ENCODE measurements around the gene ZRANB1.
"Not testable (repeated sequence)": the region's sequence is repeated elsewhere in the genome, so short reads cannot be mapped to it uniquely, and the experiment has no call there.

The ZRANB1 gene

DNA sequence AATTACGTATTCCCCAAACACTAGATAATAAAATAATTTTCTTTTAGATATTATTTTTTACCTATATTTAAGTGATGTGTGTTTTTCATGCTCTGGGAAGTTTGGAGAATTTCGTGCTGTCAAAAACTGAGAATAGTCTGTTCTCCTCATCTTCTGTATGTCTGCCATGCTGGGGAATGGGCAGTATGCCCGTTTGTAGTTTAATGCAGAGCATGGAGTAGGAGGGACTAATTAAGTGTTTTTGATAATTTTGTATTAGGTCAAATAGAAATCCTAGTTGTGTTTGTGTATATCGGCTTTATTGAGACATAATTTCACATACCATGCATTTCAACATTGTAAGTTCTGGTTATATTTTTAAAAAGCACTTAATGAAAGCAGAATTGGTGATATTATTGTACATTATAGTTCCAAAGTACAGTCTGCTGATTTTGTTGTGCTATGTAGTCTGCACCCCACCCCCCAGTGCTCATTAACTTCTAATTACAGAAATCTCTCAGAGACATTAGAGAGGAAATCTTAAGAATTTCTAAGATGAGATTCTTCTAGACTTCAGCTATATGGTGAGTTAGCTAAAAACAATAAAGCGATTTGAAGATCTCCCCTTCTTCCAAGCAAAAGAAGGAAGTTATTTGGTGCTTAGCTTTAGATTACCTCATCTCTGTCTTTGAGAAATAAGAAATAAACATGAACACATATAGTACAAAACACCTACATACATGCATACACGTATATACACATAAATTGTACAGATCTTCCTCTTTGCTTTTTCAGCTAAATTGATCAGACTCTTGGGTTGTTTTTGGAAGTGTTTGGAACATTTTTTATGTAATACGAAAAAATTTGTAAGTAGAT, 22.2 kb downstream of the ZRANB1 start:
- DNase-seq (ENCODE audit: low read depth): no peak

DNA sequence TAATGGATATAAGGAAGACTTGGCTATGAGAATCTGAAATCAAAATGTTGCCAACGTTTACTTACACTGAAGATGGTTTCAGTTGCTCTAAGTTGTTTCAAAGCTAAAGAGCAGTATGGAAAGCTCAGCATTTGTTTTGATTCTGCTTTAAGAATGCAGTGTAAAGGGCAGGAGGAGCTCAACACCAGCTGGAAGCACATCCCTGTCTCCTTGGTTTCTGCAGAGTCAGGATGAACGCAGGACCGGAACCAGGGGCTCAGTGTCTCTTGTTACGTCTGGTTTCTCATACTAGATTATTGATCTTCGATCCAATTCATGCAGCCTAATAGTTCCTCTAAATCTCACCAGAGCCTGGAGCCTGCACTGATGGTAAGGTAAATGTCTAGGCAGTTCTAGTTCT, 24.1 kb downstream of the ZRANB1 start:
- DNase-seq (ENCODE audit: low read depth): no peak

DNA sequence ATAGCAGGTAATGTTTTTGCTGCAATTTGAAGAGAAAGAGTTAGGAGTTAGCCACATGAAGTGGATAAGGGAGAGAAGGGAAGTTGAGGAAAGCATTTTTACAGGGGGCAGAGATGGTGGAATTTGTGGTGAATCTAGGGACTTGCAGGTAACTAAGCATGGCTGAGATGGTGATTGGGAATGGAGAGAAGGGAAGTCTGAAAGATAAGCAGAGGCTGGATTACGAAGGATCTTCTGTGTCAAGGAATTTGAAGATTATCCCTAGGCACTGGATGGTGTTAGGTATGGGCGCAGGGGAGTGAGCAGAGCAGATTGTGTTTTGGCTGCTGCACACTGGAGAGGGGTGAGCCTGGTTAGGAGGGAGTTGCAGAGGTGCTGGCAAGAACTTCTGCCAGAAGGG, 25.3 kb downstream of the ZRANB1 start:
- no peak for DNase-seq (ENCODE audit: low read depth)

DNA sequence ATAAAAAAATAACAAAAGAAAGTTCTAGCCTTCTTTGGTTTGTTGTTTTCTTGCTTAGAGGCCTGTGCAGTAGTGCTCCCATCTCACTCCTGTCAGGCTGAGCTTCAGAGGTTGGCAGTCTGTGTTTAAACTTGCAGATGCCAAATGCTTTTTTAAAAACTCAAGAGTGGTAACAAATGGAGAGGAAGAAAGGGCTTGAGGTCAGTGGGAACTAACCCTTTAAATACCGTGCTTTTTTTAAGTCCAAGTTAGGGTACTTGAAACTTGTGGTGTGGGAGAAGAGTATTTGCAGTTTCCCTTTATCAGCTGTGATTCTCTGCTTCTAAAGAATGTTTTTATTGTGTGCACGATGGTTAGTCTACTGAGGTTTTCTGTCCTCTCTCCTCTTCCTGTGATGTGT, 29.4 kb downstream of the ZRANB1 start:
- no peak for DNase-seq (ENCODE audit: low read depth)

DNA sequence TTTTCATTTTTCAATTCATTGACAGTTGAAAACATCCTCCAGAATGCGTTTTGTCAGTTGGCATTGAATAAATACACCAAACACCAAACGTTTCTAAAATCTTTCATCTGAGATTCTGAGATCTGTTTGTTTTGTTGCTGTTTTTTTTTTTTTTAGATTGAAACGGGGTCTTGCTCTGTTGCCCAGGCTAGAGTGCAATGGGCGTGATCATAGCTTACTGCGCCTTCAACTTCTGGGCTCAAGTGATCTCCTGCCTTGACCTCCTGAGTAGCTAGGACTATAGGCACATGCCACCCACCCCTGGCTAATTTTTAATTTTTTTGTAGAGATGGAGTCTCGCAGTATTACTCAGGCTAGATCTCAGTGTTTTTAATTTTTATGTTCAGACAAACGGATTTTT, 30.7 kb downstream of the ZRANB1 start:
- DNase-seq (ENCODE audit: low read depth): no peak

DNA sequence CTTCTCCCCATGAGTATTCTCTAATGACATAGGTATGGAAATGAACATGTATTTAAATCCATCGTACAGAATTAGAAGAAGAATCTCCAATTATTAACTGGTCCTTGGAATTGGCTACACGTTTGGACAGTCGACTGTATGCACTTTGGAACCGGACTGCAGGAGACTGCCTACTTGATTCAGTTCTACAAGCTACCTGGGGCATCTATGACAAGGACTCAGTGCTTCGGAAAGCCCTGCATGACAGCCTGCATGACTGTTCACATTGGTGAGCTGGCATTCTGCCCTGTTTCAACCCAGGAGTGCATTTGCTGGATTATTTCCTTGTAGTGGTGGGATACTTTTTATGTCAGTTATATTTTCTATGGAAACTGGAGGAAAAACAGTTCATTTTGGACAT, 32.2 kb downstream of the ZRANB1 start:
- no peak for DNase-seq (ENCODE audit: low read depth)

DNA sequence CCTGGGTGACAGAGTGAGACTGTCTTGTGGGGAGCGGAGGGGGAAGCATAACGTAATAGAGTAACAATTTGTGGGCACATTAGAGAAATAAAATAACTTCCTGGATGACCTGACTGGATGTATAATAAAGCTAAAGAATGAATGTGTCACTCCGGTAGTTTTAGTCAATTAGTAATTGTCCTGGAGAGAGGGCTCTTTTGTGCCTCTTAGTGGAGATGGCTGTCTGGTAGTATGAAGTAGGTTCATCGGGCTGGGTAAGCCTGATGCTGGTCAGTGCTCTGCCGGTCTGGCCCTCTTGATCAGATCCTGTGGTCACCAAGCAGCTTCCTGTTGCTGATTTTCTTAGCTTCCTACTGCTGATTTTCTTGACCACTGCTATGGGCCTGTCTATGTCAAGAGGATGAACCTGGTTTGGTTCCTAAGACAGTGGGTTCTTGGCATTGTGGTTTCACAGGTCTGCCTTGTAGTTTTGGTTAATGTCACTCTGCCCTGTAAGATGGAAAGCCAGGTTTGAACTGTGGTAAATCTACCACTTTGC, 34.1 kb downstream of the ZRANB1 start:
- no peak for DNase-seq (ENCODE audit: low read depth)

DNA sequence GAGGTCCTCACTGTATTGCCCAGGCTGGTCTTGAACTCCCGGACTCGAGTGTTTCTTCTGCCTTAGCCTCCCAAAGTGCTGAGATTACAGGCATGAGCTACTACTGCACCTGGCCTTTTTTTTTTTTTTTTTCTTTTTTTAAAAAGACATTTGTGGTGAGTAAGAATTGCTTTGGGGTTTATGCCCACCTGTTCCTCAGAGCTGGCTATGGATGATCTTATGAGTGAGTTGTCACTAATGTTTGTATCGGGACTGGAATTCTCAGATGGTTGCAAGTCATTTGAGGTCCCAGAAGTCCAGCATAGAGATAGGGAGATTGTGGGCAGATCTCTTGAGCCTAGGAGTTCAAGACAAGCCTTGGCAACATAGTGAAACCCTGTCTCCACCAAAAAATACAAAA, 35.2 kb downstream of the ZRANB1 start:
- no peak for DNase-seq (ENCODE audit: low read depth)

DNA sequence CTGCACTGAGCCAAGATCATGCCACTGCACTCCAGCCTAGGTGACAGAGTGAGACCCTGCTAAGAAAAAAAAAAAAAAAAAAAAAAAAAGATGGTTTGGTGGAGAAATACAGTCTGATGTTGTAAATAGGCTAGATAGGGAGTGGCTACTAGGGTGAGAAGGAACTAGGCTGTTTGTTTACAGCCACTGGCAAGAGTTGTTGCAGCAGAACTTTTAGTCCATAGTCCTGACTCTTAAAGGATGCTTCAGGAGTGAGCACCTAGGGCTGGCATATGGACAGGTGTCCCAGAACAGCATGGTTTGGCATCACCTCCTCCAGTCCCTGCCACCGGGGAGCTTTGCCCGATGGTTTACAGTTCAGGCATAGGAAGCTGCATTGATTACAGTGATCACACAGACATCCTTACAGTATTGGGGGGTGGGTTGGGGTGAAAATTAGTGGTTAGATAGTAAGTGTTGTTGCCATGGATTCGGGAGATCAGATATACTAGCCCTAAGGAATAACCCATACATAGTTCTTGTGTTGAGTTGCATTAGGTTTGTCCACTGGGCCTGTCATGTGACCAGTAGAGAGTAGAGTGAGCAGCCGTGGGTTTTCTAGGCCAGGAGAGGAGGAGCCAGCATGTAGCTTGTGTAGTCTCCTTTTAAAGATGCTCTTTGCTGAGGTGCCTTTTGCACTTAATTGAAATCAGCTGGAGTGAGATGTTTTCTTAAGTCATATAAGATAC, 35.9 kb downstream of the ZRANB1 start:
- no peak for DNase-seq (ENCODE audit: low read depth)

DNA sequence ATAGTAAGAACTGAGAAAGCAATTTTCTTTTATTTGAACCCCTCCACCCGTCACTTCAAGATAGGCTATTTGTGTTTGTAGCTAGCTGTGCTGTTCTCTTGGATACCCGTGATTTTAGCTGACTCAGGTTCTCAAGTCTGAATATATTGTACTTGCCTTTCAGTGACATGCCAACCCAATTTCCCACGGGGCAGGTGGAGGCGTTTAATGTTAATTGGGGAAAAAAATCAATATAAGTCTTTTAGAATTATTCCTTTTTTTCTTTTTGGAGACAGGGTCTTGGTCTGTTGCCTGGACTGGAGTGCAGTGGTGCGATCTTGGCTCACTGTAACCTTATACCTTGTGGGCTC, 36.4 kb downstream of the ZRANB1 start:
- no peak for DNase-seq (ENCODE audit: low read depth)

DNA sequence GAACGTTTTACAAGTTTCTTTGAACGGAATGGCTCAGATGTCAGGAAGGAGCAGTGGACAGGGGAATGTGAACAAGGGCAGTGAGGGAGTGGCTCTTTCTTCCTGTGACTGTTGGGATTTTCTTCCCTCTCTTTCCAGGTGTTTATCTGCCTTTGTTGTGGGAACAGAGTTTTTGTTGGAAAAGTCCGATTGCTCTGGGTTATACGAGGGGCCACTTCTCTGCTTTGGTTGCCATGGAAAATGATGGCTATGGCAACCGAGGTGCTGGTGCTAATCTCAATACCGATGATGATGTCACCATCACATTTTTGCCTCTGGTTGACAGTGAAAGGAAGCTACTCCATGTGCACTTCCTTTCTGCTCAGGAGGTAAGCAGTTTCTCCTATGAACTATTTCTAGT, 41.4 kb downstream of the ZRANB1 start:
- DNase-seq (ENCODE audit: low read depth): no peak

DNA sequence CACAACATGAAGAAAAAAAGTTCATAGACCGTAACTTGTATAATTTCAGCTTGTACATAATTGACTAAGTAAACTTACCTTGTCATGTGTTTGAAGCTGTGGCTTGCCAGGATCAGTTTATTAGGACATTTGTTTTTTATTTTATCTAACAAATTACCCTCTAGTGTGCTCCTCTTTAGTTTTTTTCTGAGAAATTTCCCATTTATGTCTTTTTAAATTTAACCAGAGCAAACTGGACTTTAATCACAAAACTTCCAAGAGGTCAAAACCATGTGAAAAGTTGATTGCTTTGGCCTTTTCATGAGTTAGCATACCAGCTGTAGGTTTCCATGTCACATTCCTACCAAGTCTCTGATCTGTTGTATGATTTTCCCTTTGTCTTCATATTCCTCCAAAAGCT, 42.5 kb downstream of the ZRANB1 start:
- no peak for DNase-seq (ENCODE audit: low read depth)

DNA sequence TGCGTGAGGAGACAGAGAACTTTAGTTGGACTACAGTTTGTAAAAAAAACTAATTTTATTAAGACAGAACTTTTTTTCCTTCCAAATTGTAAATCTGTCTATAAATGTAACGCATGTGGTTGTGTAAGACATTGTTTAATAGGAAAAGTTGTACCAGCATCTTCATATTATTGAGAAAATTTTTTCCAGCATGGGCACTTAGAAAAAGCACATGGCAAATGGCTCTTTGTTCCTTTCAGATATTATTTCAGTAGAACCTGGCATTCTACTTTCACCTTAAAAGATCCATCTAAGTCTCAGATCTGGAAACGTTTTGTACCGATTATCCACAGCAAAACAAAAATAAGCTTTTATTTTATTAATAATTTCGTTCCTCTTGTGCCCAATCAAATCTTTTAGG, 43.2 kb downstream of the ZRANB1 start:
- DNase-seq (ENCODE audit: low read depth): no peak

DNA sequence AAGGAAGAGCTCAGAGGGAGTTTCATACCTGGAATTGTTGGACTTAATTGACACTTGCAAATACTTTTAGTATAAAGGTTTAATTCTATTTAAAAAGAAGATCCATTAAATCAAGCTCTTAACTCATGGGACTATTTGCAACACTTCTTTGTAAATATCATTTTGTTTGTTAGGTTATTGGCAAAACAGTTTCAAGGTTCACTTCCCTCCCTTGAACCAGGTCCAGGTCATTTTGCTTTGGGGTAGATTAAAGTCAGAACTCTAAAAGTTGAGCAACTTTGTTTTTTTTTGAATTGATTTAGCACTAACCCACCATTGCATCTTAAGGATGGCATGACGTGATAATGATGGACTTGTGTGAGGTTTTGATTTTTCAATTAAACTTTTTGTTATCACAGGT, 45.9 kb downstream of the ZRANB1 start:
- no peak for DNase-seq (ENCODE audit: low read depth)

DNA sequence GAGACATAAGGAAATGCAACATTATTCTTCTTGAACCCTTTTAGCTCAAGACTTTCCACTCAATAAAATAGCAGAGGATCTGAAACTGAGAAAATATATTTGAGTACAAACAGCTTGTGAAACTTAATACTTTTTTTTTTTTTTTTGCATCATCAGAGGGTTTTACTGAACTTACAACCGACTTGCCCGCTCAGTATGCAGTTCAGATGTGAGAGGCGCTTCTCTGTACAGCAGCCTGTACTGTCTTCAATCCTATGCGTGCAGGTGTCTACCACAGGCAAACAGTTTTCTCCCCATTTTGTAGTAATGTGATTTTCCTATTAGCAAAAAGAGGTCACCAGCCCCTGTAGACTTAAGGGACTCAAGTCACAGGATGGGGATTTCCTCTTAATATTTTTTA, 46.8 kb downstream of the ZRANB1 start:
- DNase-seq (ENCODE audit: low read depth): not testable (repeated sequence)

DNA sequence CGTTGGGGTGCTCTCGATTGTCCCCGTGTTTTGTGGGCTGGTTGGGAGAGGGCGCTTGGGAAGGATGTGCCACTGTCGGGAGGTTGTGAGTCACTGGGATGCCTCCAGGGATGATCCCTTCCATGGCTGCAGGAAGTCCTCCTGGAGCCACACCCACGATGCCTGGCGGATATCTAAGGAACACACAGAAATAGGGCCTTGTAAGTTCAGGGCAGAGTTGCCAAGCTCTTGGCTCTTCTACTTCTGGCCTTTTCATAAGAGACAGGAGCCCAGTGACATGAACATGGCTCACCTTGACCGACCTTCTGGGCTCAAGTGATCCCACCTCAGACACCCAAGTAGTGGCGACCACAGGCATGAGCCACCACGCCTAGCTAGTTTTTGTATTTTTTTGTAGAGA, 47.6 kb downstream of the ZRANB1 start:
- DNase-seq (ENCODE audit: low read depth): no peak

DNA sequence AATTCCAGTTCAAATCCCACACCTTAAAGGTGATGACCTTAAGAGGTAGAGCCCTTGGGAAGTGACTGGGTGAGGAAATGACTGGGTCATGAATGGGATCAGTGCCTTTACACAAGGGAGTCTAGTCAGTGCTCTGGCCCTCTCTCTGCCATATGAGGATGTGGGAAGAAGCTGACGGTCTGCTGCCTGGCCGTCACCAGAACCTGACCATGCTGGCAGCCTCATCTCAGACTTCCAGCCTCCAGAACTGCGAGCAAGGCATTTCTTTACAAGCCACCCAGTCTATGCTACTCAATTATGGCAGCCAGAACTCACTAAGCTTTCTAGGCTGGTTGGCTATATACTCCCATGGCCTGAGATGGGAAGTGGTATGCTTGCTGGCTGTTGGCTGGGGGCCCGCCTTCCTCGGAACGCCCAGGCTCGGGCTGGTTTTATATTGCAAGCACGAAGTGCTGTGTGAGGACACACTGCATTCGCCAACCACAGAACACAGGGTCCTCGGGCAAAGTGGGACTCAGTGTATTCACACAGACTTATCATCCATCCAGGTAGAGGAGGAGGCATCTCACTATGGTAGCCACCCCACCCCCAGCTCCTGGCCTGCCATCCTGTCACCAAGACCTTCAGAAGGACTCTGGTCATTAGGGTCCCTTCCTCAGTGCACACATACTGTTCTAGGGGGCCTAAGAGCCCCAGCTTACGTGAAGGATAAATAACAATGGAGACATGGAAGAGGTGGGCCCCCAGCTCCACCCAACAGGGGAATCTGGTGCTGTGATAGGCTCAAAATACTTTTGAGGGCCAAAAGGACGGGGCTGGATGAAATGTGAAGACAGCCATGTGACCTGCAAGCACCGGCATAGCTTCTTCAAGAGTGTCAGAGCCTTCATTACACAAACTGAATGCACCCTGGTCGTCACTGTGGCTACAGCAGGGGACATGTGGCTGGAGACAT, 49.0 kb downstream of the ZRANB1 start:
- DNase-seq (ENCODE audit: low read depth): no peak

DNA sequence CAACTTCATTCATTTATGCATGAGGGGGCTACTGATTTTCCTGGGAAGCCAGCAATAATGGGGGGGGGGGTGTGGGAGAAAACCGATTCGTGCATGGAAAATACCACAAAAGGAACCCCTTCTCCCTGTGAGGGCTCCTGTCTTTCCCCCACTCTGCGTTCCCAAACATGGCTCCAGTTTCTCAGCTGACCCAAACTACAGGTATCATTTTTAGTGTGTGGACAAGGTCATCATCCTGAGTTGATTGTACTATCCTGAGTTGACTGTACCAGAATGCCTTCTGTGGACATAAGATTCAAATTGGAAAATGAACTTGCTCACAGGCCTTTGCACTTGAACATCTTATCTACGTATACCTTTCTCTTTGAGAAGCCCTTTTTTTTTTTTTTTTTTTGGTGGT, 49.9 kb downstream of the ZRANB1 start:
- DNase-seq (ENCODE audit: low read depth): no peak

DNA sequence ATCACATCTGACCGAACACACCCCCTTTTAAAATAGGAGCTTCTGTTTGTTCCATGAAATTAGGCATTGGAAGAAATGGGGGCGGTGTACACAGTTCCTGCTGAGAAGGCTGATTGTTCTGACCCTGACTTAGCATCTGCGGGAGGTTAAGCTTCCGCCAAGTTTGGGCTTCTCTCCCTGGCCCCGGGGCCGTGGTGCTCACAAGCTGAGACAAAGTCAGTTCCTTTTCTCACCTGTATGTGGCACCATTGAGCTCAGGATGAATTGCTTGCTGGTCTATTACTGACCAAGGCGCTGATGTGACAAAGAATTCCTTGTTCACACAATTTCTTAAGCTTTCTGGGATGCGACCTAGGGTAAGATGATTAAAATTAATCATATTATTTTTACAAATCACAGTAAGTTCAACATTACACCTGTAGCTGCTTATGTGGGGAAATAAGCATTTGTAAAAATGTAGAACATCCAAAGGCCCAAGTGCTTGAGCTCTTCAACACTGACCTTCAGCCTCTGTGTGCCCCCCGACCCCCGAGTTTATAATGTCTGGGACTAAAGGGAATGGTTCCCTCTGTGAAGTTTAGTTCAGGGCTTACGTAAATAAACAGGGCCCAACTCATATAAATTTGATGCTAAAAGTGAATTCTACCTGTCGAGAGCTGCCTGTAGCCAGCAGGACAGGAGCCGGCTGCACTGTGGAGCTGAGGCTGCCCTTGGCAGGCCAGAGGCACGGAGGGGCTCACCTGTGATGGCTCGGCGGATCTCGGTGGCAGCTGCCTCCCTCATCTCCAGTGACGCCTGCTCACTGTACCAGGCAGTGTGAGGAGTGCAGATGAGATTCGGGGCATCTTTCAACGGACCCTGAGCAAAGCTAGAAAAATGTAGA, 50.8 kb downstream of the ZRANB1 start:
- DNase-seq (ENCODE audit: low read depth): no peak

DNA sequence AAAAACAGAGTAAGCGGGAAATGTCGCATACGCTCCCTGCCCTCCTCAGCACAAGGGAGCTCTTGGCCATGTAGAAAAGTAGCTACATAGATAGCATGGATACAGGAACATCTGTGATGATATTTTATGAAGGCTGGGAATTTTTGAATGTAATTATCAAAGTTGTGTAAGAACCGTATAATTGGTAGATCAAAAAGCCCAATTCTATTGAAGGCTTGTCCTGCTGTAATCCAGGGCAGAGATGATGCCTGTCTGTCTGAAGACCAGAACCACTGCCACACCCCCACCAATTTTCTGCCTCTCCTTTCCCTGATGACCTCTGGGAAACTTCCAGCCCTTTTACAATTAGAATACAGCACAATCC, 51.4 kb downstream of the ZRANB1 start:
- no peak for DNase-seq (ENCODE audit: low read depth)

DNA sequence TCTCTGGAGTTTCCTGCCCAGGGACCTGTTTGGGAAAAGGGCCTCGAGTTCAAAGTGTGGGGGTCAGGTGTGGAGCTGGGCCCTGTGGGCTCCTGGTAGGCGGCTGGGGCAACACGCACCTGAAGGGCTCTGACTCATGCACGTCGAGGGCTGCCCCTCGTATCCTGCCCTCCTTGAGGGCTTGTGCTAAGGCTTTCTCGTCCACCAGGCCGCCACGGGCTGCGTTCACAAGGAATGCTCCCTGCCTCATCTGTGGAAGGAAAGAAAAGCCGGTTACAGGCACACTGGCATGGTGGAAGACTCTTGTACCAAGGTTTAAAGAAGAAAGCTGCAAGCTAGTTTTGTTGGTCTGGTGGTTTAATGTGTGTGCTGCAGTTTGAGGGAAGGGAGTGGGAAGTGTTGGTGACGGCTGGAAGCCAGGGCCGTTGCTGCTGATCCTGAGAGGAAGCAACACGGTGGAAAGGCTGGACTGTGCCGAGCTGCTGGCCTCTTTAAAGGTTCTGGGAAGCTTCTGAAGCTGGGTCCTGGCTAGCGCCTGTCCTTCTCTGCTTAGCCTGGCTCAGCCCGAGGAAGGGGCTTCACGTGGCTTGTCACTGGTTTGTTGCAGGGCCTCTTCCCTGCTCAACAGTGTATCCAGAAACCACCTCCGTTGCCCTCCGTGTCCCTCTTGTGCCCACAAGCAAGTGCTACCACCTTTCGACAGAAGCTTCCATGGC, 52.0 kb downstream of the ZRANB1 start:
- no peak for DNase-seq (ENCODE audit: low read depth)

Measured in activated T-cell treated with anti-CD3 and anti-CD28 coated beads for 1 hour (primary cell).